ENCODE data around the gene CMTM8.

The CMTM8 gene

GRCh38 chr3:32335365-32336112, 97.1 kb downstream of the CMTM8 start:
- Mint-ChIP-seq H3K4me1 (peaks cover 0 to 7% of the 10 kb centered on the region in 2 donors), H3K27ac (no peak overlapping the region), H3K9me3 (no peaks in the 10 kb centered on the region), H3K4me3 (no peak overlapping the region), H3K27me3 (no peaks in the 10 kb centered on the region), H3K36me3 (no peaks in the 10 kb centered on the region)
- DNase-seq (no peak), ATAC-seq (replicated peaks) (no peak)

- Mint-ChIP-seq H3K36me3 (no peaks in the 10 kb centered on the region), H3K4me3 (no peak overlapping the region), H3K27ac (no peak overlapping the region), H3K4me1 (peaks cover 0 to 7% of the 10 kb centered on the region in 2 donors), H3K27me3 (no peaks in the 10 kb centered on the region), H3K9me3 (no peaks in the 10 kb centered on the region)
- no peak for DNase-seq
- ATAC-seq (replicated peaks) = no peak
Measured at GRCh38 chr3:32336113-32336498, 97.6 kb downstream of the CMTM8 start.

- ATAC-seq (replicated peaks) = no peak
- Mint-ChIP-seq H3K27me3 (no peaks in the 10 kb centered on the region), H3K4me3 (no peak overlapping the region), H3K9me3 (no peaks in the 10 kb centered on the region), H3K36me3 (no peaks in the 10 kb centered on the region), H3K27ac (no peak overlapping the region), H3K4me1 (peaks cover 0 to under 1% of the 10 kb centered on the region in 2 donors)
- DNase-seq = no peak
Measured at GRCh38 chr3:32337505-32337904, 99.0 kb downstream of the CMTM8 start.

- Mint-ChIP-seq H3K36me3 (no peaks in the 10 kb centered on the region), H3K27me3 (no peaks in the 10 kb centered on the region), H3K9me3 (no peaks in the 10 kb centered on the region), H3K27ac (no peak overlapping the region), H3K4me1 (no peaks in the 10 kb centered on the region), H3K4me3 (no peak overlapping the region)
- ATAC-seq (replicated peaks) (peak; percentile 69 to 75), DNase-seq (no peak)
Measured at GRCh38 chr3:32340039-32340438, 101.6 kb downstream of the CMTM8 start.

GRCh38 chr3:32340611-32341365, 102.3 kb downstream of the CMTM8 start:
- no peak for DNase-seq
- Mint-ChIP-seq H3K36me3 (no peaks in the 10 kb centered on the region), H3K27me3 (no peaks in the 10 kb centered on the region), H3K4me3 (no peak overlapping the region), H3K9me3 (no peaks in the 10 kb centered on the region), H3K27ac (no peak overlapping the region), H3K4me1 (no peaks in the 10 kb centered on the region)
- ATAC-seq (replicated peaks) = no peak

- no peaks in the 10 kb centered on the region for H3K36me3 Mint-ChIP-seq
- H3K4me1 Mint-ChIP-seq = peaks cover 6 to 25% of the 10 kb centered on the region in 2 donors
- peak overlapping the region in 1 of 2 donors; percentile 8 for H3K4me3 Mint-ChIP-seq
- peak in 1 of 2 donors; percentile 41 for ATAC-seq (replicated peaks)
- no peaks in the 10 kb centered on the region for H3K9me3 Mint-ChIP-seq
- peak overlapping the region; percentile 3 for H3K27ac Mint-ChIP-seq
- no peak for DNase-seq
- no peaks in the 10 kb centered on the region for H3K27me3 Mint-ChIP-seq
Measured at GRCh38 chr3:32347343-32348125, 109.1 kb downstream of the CMTM8 start.

- no peaks in the 10 kb centered on the region for H3K36me3 Mint-ChIP-seq
- no peaks in the 10 kb centered on the region for H3K27me3 Mint-ChIP-seq
- DNase-seq (no peak), ATAC-seq (replicated peaks) (peak; percentile 62 to 77)
- no peaks in the 10 kb centered on the region for H3K9me3 Mint-ChIP-seq
- no peak overlapping the region for H3K27ac Mint-ChIP-seq
- H3K4me3 Mint-ChIP-seq = no peak overlapping the region
- H3K4me1 Mint-ChIP-seq = peaks cover 6 to 25% of the 10 kb centered on the region in 2 donors
Measured at GRCh38 chr3:32349184-32349583, 110.7 kb downstream of the CMTM8 start.

- Mint-ChIP-seq H3K36me3 (no peaks in the 10 kb centered on the region), H3K27me3 (peaks cover 0 to 6% of the 10 kb centered on the region in 2 donors), H3K4me1 (peaks cover 6 to 18% of the 10 kb centered on the region in 2 donors), H3K27ac (no peak overlapping the region), H3K9me3 (no peaks in the 10 kb centered on the region), H3K4me3 (no peak overlapping the region)
- no peak for ATAC-seq (replicated peaks)
- DNase-seq = no peak
Measured at GRCh38 chr3:32352563-32352962, 114.1 kb downstream of the CMTM8 start.

- no peak for ATAC-seq (replicated peaks)
- no peak for DNase-seq
- Mint-ChIP-seq H3K4me3 (no peak overlapping the region), H3K27ac (no peak overlapping the region), H3K27me3 (peaks cover 0 to 6% of the 10 kb centered on the region in 2 donors), H3K36me3 (no peaks in the 10 kb centered on the region), H3K9me3 (no peaks in the 10 kb centered on the region), H3K4me1 (peaks cover 6 to 10% of the 10 kb centered on the region in 2 donors)
Measured at GRCh38 chr3:32353351-32353750, 114.9 kb downstream of the CMTM8 start.

GRCh38 chr3:32354362-32354778, 115.9 kb downstream of the CMTM8 start:
- H3K4me3 Mint-ChIP-seq = no peak overlapping the region
- H3K36me3 Mint-ChIP-seq = no peaks in the 10 kb centered on the region
- no peak overlapping the region for H3K27ac Mint-ChIP-seq
- peaks cover 0 to 6% of the 10 kb centered on the region in 2 donors for H3K27me3 Mint-ChIP-seq
- no peaks in the 10 kb centered on the region for H3K9me3 Mint-ChIP-seq
- DNase-seq (no peak), ATAC-seq (replicated peaks) (no peak)
- peaks cover under 1 to 1% of the 10 kb centered on the region in 2 donors for H3K4me1 Mint-ChIP-seq

- H3K27ac Mint-ChIP-seq = no peak overlapping the region
- H3K4me1 Mint-ChIP-seq = no peaks in the 10 kb centered on the region
- ATAC-seq (replicated peaks) (no peak), DNase-seq (no peak)
- H3K4me3 Mint-ChIP-seq = no peak overlapping the region
- H3K27me3 Mint-ChIP-seq = peaks cover 0 to 6% of the 10 kb centered on the region in 2 donors
- no peaks in the 10 kb centered on the region for H3K9me3 Mint-ChIP-seq
- no peaks in the 10 kb centered on the region for H3K36me3 Mint-ChIP-seq
Measured at GRCh38 chr3:32355751-32356291, 117.3 kb downstream of the CMTM8 start.

- no peak overlapping the region for H3K4me3 Mint-ChIP-seq
- no peaks in the 10 kb centered on the region for H3K9me3 Mint-ChIP-seq
- DNase-seq = no peak
- H3K27ac Mint-ChIP-seq = no peak overlapping the region
- ATAC-seq (replicated peaks) = no peak
- H3K27me3 Mint-ChIP-seq = peaks cover 0 to 6% of the 10 kb centered on the region in 2 donors
- H3K4me1 Mint-ChIP-seq = no peaks in the 10 kb centered on the region
- H3K36me3 Mint-ChIP-seq = no peaks in the 10 kb centered on the region
Measured at GRCh38 chr3:32359766-32360492, 121.4 kb downstream of the CMTM8 start.

- DNase-seq (no peak), ATAC-seq (replicated peaks) (no peak)
- Mint-ChIP-seq H3K27me3 (peaks cover 0 to 6% of the 10 kb centered on the region in 2 donors), H3K27ac (no peak overlapping the region), H3K36me3 (no peaks in the 10 kb centered on the region), H3K4me3 (no peak overlapping the region), H3K9me3 (no peaks in the 10 kb centered on the region), H3K4me1 (no peaks in the 10 kb centered on the region)
Measured at GRCh38 chr3:32360493-32360827, 122.0 kb downstream of the CMTM8 start.
